Heart left ventricle (tissue), 16 donors: ENCODE data around the gene ASAP3. TPM values are rescaled to one million over a fixed set of nuclear protein-coding genes. Genes with fewer than 3 reads are reported as not detected.
A peak's percentile ranks its signal among the peaks of the same experiment; 100 is the strongest.

Experiments used
- ATAC-seq, 4 donors: fragments of 200-7000 bp; cut with Tn5 transposase; one replicate each; pipeline ENCODE4 v1.9.1; 2020 to 2022; ENCODE audit warnings: moderate library complexity in 4 of 4, mild to moderate bottlenecking in 3 of 4, moderate number of reproducible peaks in 1 of 4
- DNase-seq, 5 donors: peaks; one replicate each; pipeline ENCODE4 v3.0.0-alpha.2; 2020
- H3K27ac ChIP-seq, 12 donors: fragments of 200-600 bp; sonication (generic) in 4 of 12; one replicate each; pipeline versions ENCODE4 v1.5.0 to v1.8.0; 2016 to 2022; ENCODE audit warnings: mild to moderate bottlenecking in 2 of 12
- H3K27me3 ChIP-seq, 9 donors: fragments of 200-600 bp; sonication (generic) in 2 of 9; one replicate each; pipeline versions ENCODE4 v1.5.1 to v1.8.0; 2016 to 2022; ENCODE audit warnings: mild to moderate bottlenecking in 3 of 9
- H3K36me3 ChIP-seq, 9 donors: fragments of 200-600 bp; sonication (generic) in 2 of 9; one replicate each; pipeline versions ENCODE4 v1.5.0 to v1.8.0; 2018 to 2022; ENCODE audit warnings: mild to moderate bottlenecking in 2 of 9
- H3K4me1 ChIP-seq, 12 donors: fragments of 200-600 bp; sonication (generic) in 4 of 12; one replicate each; pipeline versions ENCODE4 v1.5.0 to v1.8.0; 2016 to 2022; ENCODE audit warnings: mild to moderate bottlenecking in 3 of 12
- H3K4me3 ChIP-seq, 12 donors: fragments of 200-600 bp; sonication (generic) in 4 of 12; one replicate each; pipeline versions ENCODE4 v1.5.0 to v1.8.0; 2017 to 2022; ENCODE audit warnings: mild to moderate bottlenecking in 9 of 12, moderate library complexity in 4 of 12
- H3K9me3 ChIP-seq, 12 donors: fragments of 200-600 bp; sonication (generic) in 4 of 12; one replicate each; pipeline versions ENCODE4 v1.5.0 to v1.8.0; 2016 to 2022; ENCODE audit warnings: mild to moderate bottlenecking in 1 of 12
- POLR2A ChIP-seq, 2 donors: fragments of 450-650 bp; IDR thresholded peaks; one replicate each; pipeline ENCODE4 v1.6.1; 2017; ENCODE audit warnings: antibody characterized with exemption in 2 of 2, mild to moderate bottlenecking in 2 of 2, moderate library complexity in 2 of 2
- WGBS, 4 donors: extraction: QIAGEN DNeasy Blood & Tissue Kit in 2 of 4; methylation state at CpG; one replicate each; pipeline versions ENCODE4 v1.1.5 to v1.1.7; 2013 to 2018; 5-methylcytosine and 5-hydroxymethylcytosine counted together
- intact Hi-C, 10 donors: fragments of 100-400 bp; cut with DNase I; formaldehyde crosslinking; loops; one replicate each; pipeline versions ENCODE4 v1.11.1 to v1.14.2; 2022
- polyA plus RNA-seq, 2 donors: library from polyadenylated mRNA; stranded (reverse); fragments of 200-250 nt; gene quantifications; one replicate each; pipeline ENCODE4 v1.2.3, GENCODE V29; 2013
- total RNA-seq, 9 donors: library from RNA; depleted of rRNA in 2 of 9; stranded (reverse); fragments of >200 nt in 2 of 9; fragmentation: NEBNext Ultra II Directional in 3 of 9; extraction: Animal tissue kit (Norgen Biotek cat#: 25700) in 3 of 9; gene quantifications; one replicate each; pipeline versions ENCODE4 v1.1.0 to v1.2.4, GENCODE V29; 2016 to 2023
- TF ChIP-seq, protein P1 (sequence below), 12 donors: fragments of 200-600 bp; sonication (generic) in 4 of 12; IDR thresholded peaks; one replicate each; pipeline versions ENCODE4 v1.5.0 to v1.8.0; 2018 to 2022; ENCODE audit warnings: antibody characterized with exemption in 12 of 12, mild to moderate bottlenecking in 5 of 12
- donor health status: ischemic (EF 13 %, LVEDD 7.1; RV severe dilation, severe dysfunction).
- donor health status: healthy with polysubstance abuse.
- donor health status: DM: no; HTN: yes; CAD: no.
- donor health status: DM: no; HTN: no; CAD: no.
- donor health status: ischemic (EF 25% LVEDD 6.9; RV normal size, moderate dysfunction).
- donor health status: ischemic (EF 25% LVEDD 5.7; RV mildly dilated, moderate dysfunction).
- donor health status: healthy.
- donor health status: DM: yes; HTN: yes; CAD: no.
- donor health status: ischemic (EF 35%, LVEDD 5.7; RV mildly dilated, moderate dysfunction).
- donor health status: nonischemic (EF 11% LVEDD 7.7; RV severe dilation, severe dysfunction).
- donor health status: DM: yes; HTN: yes; CAD: no.
- donor health status: PGD.
- donor health status: ischemic (EF 29% LVEDD 5.4; RV normal size, mild dysfunction).
- donor health status: nonischemic (EF 23%, LVEDD 6.1; RV moderate dilation, normal function).

Gene ASAP3
- total and polyA plus RNA-seq, 11 donors: 22.4 to 86.1 (median 35.8) TPM

DNA sequence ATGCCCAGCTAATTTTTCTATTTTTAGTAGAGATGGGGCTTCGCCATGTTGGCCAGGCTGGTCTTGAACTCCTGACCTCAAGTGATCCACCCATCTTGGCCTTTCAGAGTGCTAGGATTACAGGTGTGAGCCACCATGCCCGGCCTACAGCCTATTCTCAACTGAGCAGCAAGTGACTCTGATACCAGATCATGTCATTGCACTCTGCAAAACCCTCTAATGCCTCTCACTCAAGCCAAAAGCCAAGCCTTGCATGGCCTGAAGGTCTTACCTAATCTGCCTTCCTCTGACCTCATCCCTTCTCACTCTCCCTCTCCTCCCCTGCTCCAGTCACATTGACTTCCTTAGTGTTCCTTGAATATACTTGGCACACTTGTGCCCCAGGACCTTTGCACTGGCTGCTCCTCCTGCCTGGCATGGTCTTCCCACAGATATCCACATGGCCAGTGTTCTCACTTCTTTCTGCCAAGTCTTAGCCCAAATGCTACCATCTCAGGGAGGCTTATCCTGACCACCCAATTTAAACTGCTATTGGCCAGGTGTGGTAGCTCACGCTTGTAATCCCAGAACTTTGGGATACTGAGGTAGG is 8.2 kb upstream of the ASAP3 start:
- Histone ChIP-seq H3K4me1 (peaks cover 0 to 2% (median 0%) of the 10 kb centered on the region in 12 donors), H3K27ac (no peak overlapping the region), H3K36me3 (no peaks in the 10 kb centered on the region), H3K27me3 (no peaks in the 10 kb centered on the region), H3K9me3 (no peaks in the 10 kb centered on the region), H3K4me3 (no peak overlapping the region)
- ATAC-seq (no peak), DNase-seq (no peak)
- 79 to 88% (median 86%) methylated on average over 3 of the region's 3 CpGs for WGBS, 4 donors
- TF ChIP-seq POLR2A (IDR thresholded peaks at IDR 0.05): no peak
- TF ChIP-seq, protein P1, sequence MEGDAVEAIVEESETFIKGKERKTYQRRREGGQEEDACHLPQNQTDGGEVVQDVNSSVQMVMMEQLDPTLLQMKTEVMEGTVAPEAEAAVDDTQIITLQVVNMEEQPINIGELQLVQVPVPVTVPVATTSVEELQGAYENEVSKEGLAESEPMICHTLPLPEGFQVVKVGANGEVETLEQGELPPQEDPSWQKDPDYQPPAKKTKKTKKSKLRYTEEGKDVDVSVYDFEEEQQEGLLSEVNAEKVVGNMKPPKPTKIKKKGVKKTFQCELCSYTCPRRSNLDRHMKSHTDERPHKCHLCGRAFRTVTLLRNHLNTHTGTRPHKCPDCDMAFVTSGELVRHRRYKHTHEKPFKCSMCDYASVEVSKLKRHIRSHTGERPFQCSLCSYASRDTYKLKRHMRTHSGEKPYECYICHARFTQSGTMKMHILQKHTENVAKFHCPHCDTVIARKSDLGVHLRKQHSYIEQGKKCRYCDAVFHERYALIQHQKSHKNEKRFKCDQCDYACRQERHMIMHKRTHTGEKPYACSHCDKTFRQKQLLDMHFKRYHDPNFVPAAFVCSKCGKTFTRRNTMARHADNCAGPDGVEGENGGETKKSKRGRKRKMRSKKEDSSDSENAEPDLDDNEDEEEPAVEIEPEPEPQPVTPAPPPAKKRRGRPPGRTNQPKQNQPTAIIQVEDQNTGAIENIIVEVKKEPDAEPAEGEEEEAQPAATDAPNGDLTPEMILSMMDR (IDR thresholded peaks at IDR 0.05): no peak
- intact Hi-C loops: no loop called here

DNA sequence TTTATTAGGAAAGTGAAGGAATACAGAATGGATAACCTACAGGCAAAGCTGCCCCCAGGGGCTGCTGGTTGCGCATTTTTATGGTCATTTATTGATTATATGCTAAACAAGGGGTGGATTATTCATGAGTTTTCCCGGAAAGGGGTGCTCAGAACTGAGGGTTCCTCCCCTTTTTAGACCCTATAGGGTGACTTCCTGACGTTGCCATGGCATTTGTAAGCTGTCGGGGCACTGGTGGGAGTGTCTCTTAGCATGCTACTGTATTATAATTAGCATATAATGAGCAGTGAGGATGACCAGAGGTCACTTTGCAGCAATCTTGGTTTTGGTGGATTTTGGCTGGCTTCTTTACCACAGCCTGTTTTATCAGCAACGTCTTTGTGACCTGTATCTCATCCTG is 5.9 kb upstream of the ASAP3 start:
- H3K4me3 ChIP-seq: no peak overlapping the region
- H3K4me1 ChIP-seq: peaks cover 0 to 5% (median 2%) of the 10 kb centered on the region in 12 donors
- DNase-seq (no peak), ATAC-seq (no peak)
- intact Hi-C loops: loop anchor here in 2 of 10 donors (10.0 kb wide), 2 partner anchors 125 to 145 kb away; partner anchors contain the start of genes HNRNPR (in 1 of the 2) and ZNF436 (in 1 of the 2)
- no peaks in the 10 kb centered on the region for H3K9me3 ChIP-seq
- H3K36me3 ChIP-seq: no peaks in the 10 kb centered on the region
- TF ChIP-seq, protein P1 (IDR thresholded peaks at IDR 0.05): no peak
- TF ChIP-seq POLR2A (IDR thresholded peaks at IDR 0.05): no peak
- peaks cover 0 to 3% (median 0%) of the 10 kb centered on the region in 9 donors for H3K27me3 ChIP-seq
- WGBS, 4 donors: 49 to 63% (median 55%) methylated on average over 5 of the region's 5 CpGs
- no peak overlapping the region for H3K27ac ChIP-seq

DNA sequence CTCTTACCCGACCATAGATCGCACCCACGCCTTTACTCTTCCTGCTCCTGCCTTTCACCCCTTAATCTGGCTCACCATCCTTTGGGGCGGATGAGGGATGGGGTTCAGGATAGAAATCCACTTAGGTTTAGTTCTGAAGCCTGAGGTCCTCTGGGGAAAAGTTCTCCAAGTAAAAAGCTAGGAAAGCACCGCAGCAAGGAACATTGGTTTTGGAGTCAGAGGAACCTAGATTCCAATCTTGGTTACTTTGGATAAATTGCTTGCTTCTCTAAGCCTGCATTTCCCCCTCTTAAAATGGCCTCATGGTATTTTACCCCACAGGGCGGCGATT is 988 bp upstream of the ASAP3 start:
- Histone ChIP-seq H3K9me3 (no peaks in the 10 kb centered on the region), H3K4me3 (peak overlapping the region in 10 of 12 donors; percentile 81 to 100 (median 96)), H3K4me1 (peaks cover 0 to 40% (median 21%) of the 10 kb centered on the region in 12 donors), H3K27me3 (peaks cover 0 to 18% (median 0%) of the 10 kb centered on the region in 9 donors), H3K36me3 (no peaks in the 10 kb centered on the region), H3K27ac (peak overlapping the region in 9 of 12 donors; percentile 92 to 98 (median 94))
- TF ChIP-seq POLR2A (IDR thresholded peaks at IDR 0.05): no peak
- TF ChIP-seq, protein P1 (IDR thresholded peaks at IDR 0.05): no peak
- ATAC-seq: peak in 1 of 4 donors; percentile 0
- intact Hi-C loops: loop anchor here in 3 of 10 donors (2.0 to 10.0 kb wide), 3 partner anchors 120 to 140 kb away; partner anchors contain the start of genes HNRNPR (in 2 of the 3) and ZNF436 (in 1 of the 3)
- WGBS, 4 donors: 49 to 62% (median 54%) methylated on average over 7 of the region's 7 CpGs
- no peak for DNase-seq

DNA sequence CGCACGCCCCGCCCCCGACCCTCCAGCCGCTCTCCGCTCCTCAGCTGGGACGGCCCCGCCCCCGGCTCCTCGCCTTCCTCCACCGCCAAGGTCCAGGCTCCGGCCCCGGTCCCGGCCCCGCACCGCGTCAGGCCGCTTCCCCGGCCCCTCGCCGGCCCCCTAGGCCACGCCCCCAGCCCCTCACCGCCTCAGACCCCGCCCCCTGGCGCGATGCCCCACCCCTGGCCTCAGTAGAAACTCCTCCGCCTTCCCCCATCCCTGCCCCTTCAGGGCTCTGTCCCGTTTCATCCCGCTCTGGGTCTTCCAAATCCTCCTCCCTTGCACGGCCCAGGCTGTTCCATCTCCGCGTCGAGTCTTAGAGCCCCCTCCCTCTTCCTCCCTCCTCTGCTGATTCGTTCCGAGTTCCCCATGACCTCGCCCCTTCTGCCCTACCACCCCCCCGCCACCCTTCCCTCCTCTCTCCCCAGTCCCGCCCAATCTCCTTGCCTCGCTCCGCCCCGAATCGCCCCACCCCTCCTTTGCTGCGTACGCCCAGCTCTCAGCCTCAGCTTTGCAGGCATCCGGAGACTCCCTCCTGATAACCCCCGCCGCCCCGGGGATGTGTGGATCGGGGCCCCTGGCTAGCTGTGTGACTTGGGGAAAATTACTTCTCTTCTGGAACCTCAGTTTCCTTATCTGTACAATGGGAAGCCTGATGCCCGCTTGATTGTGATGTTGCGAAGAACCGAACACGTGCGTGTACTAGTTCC is 448 bp upstream of the ASAP3 start:
- H3K36me3 ChIP-seq: no peaks in the 10 kb centered on the region
- peak overlapping the region; percentile 71 to 98 (median 93) for H3K27ac ChIP-seq
- intact Hi-C loops: loop anchor here in 4 of 10 donors (1.0 to 10.0 kb wide), 6 partner anchors 62 to 142 kb away; partner anchors contain the start of genes HNRNPR (in 3 of the 4), TCEA3 (in 3 of the 4) and ZNF436 (in 2 of the 4)
- peak; percentile 94 to 97 (median 96) for DNase-seq
- peak; percentile 87 to 94 (median 92) for ATAC-seq
- peaks cover 0 to 45% (median 26%) of the 10 kb centered on the region in 12 donors for H3K4me1 ChIP-seq
- no peaks in the 10 kb centered on the region for H3K9me3 ChIP-seq
- H3K4me3 ChIP-seq: peak overlapping the region; percentile 81 to 100 (median 94)
- TF ChIP-seq POLR2A (IDR thresholded peaks at IDR 0.05): peak in 1 of 2 donors; percentile 36
- TF ChIP-seq, protein P1 (IDR thresholded peaks at IDR 0.05): no peak
- peaks cover 0 to 18% (median 0%) of the 10 kb centered on the region in 9 donors for H3K27me3 ChIP-seq
- WGBS, 4 donors: 4 to 11% (median 7%) methylated on average over 27 to 54 of the region's 54 CpGs
